ENCODE results near the gene PRRC2B.

DNA sequence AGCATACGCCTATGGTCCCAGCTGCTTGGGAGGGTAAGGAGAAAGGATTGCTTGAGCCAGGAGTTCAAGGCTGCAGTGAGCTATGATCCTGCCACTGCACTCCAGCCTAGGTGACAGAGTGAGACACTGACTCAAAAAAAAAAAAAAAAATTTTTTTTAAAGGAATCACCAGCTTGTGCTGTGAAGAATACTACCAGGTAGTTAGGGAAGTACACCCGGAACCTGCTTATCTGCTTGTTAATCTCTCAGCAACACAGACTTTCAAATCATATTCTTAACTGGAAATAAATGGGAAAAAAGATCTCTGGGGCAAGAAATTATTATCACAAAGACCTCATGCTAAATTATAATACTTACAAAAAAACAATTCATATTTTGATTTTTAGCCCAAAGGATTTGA is 26.4 kb upstream of the PRRC2B start:
- TF ChIP-seq EGR1 (IDR thresholded peaks at IDR 0.05; ENCODE audit: borderline replicate concordance, low read depth, low read length) (no peak), HDAC6 (IDR thresholded peaks at IDR 0.05; ENCODE audit: low read depth, low read length) (no peak), POLR2A (IDR thresholded peaks at IDR 0.05; ENCODE audit: control extremely low read depth in 1 of 2, low read depth in 2 of 2, low read length in 2 of 2) (no peak), USF2 (IDR thresholded peaks at IDR 0.05; ENCODE audit: low read length) (no peak)
- TF ChIP-seq, protein P1, sequence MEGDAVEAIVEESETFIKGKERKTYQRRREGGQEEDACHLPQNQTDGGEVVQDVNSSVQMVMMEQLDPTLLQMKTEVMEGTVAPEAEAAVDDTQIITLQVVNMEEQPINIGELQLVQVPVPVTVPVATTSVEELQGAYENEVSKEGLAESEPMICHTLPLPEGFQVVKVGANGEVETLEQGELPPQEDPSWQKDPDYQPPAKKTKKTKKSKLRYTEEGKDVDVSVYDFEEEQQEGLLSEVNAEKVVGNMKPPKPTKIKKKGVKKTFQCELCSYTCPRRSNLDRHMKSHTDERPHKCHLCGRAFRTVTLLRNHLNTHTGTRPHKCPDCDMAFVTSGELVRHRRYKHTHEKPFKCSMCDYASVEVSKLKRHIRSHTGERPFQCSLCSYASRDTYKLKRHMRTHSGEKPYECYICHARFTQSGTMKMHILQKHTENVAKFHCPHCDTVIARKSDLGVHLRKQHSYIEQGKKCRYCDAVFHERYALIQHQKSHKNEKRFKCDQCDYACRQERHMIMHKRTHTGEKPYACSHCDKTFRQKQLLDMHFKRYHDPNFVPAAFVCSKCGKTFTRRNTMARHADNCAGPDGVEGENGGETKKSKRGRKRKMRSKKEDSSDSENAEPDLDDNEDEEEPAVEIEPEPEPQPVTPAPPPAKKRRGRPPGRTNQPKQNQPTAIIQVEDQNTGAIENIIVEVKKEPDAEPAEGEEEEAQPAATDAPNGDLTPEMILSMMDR (IDR thresholded peaks at IDR 0.05; ENCODE audit: control extremely low read depth in 1 of 3, insufficient read depth in 1 of 3, low read depth in 1 of 3, low read length in 3 of 3): no peak

All from H1 (cell line).